GM19438 (cell line): ENCODE data around the gene RNU2-1.
"Not testable (repeated sequence)": the region's sequence is repeated elsewhere in the genome, so short reads cannot be mapped to it uniquely, and the experiment has no call there.

Source experiments
- ATAC-seq: cut with Tn5 transposase; IDR thresholded peaks from one replicate; pipeline ENCODE4 v1.9.1; 2021; ENCODE audit warnings: low read depth; ENCODE audit not compliant: unreplicated experiment

RNU2-1 gene

GRCh38 chr17:43233877-43234276 lies at the start of gene RNU2-1:
TSS of gene RNU2-1 (minus strand) at chr17:43233977.
- ATAC-seq = not testable (repeated sequence)

- not testable (repeated sequence) for ATAC-seq
These were observed 39.1 kb upstream of the RNU2-1 start for GRCh38 chr17:43272914-43273313.

GRCh38 chr17:43272483-43272882 lies 38.7 kb upstream of the RNU2-1 start:
- ATAC-seq = not testable (repeated sequence)

- not testable (repeated sequence) for ATAC-seq
These were observed 37.1 kb upstream of the RNU2-1 start for GRCh38 chr17:43270552-43271504.

- not testable (repeated sequence) for ATAC-seq
These were observed 12.7 kb upstream of the RNU2-1 start for GRCh38 chr17:43246456-43246855.

- ATAC-seq = not testable (repeated sequence)
These were observed 7.0 kb upstream of the RNU2-1 start for GRCh38 chr17:43240596-43241352.

- ATAC-seq = not testable (repeated sequence)
These were observed 5.8 kb upstream of the RNU2-1 start for GRCh38 chr17:43239597-43239996.

GRCh38 chr17:43233263-43233662 lies 514 bp downstream of the RNU2-1 start:
- not testable (repeated sequence) for ATAC-seq

GRCh38 chr17:43232021-43232699 lies 1.6 kb downstream of the RNU2-1 start:
- ATAC-seq = not testable (repeated sequence)

- ATAC-seq = not testable (repeated sequence)
These were observed 2.4 kb downstream of the RNU2-1 start for GRCh38 chr17:43231205-43232020.

- not testable (repeated sequence) for ATAC-seq
These were observed 5.6 kb downstream of the RNU2-1 start, which contains the start of gene CCDC200 for GRCh38 chr17:43228020-43228782. TSS of gene CCDC200 (minus strand) at chr17:43228623. CDS start at chr17:43228554, 69 bp downstream.

GRCh38 chr17:43226393-43226792 lies 7.4 kb downstream of the RNU2-1 start:
- ATAC-seq = no peak

- no peak for ATAC-seq
These were observed 9.6 kb downstream of the RNU2-1 start for GRCh38 chr17:43224146-43224705.

- no peak for ATAC-seq
These were observed 13.2 kb downstream of the RNU2-1 start for GRCh38 chr17:43220511-43221125.

GRCh38 chr17:43219746-43220380 lies 13.9 kb downstream of the RNU2-1 start:
- ATAC-seq = no peak

GRCh38 chr17:43219001-43219400 lies 14.8 kb downstream of the RNU2-1 start:
- no peak for ATAC-seq

GRCh38 chr17:43217614-43218087 lies 16.1 kb downstream of the RNU2-1 start:
- no peak for ATAC-seq
